ENCODE data around the gene KLHDC1.
"Not testable (repeated sequence)": the region's sequence is repeated elsewhere in the genome, so short reads cannot be mapped to it uniquely, and the experiment has no call there.

KLHDC1 gene

GRCh38 chr14:49778421-49778820 is 85.5 kb downstream of the KLHDC1 start:
- no peak for TF ChIP-seq JUND (IDR thresholded peaks at IDR 0.05; ENCODE audit: low read depth)
- DNase-seq (ENCODE audit: low read depth in 1 of 2, low spot score in 1 of 2), result no peak
- in situ Hi-C loops (cut with HindIII; ENCODE audit: low pct_unique_long_range_greater_than_20kb, low sequenced_read_pairs), result no loop called here

- DNase-seq (ENCODE audit: low read depth in 1 of 2, low spot score in 1 of 2); in situ Hi-C loops (cut with HindIII; ENCODE audit: low pct_unique_long_range_greater_than_20kb, low sequenced_read_pairs): not testable (repeated sequence)
Measured at GRCh38 chr14:49781040-49781439, 88.1 kb downstream of the KLHDC1 start.

- no peak for TF ChIP-seq JUND (IDR thresholded peaks at IDR 0.05; ENCODE audit: low read depth)
- no peak for DNase-seq (ENCODE audit: low read depth in 1 of 2, low spot score in 1 of 2)
- in situ Hi-C loops (cut with HindIII; ENCODE audit: low pct_unique_long_range_greater_than_20kb, low sequenced_read_pairs), result no loop called here
Measured at GRCh38 chr14:49783394-49784014, 90.6 kb downstream of the KLHDC1 start.

- DNase-seq (ENCODE audit: low read depth in 1 of 2, low spot score in 1 of 2), result no peak
- no peak for TF ChIP-seq JUND (IDR thresholded peaks at IDR 0.05; ENCODE audit: low read depth)
- in situ Hi-C loops (cut with HindIII; ENCODE audit: low pct_unique_long_range_greater_than_20kb, low sequenced_read_pairs), result no loop called here
Measured at GRCh38 chr14:49786315-49786714, 93.4 kb downstream of the KLHDC1 start.

GRCh38 chr14:49792618-49793017 is 99.7 kb downstream of the KLHDC1 start:
- TF ChIP-seq JUND (IDR thresholded peaks at IDR 0.05; ENCODE audit: low read depth), result no peak
- in situ Hi-C loops (cut with HindIII; ENCODE audit: low pct_unique_long_range_greater_than_20kb, low sequenced_read_pairs), result no loop called here
- DNase-seq (ENCODE audit: low read depth in 1 of 2, low spot score in 1 of 2), result no peak

GRCh38 chr14:49796025-49796424 is 103.1 kb downstream of the KLHDC1 start:
- TF ChIP-seq JUND (IDR thresholded peaks at IDR 0.05; ENCODE audit: low read depth), result no peak
- in situ Hi-C loops (cut with HindIII; ENCODE audit: low pct_unique_long_range_greater_than_20kb, low sequenced_read_pairs), result no loop called here
- DNase-seq (ENCODE audit: low read depth in 1 of 2, low spot score in 1 of 2), result no peak
